Ovary (tissue), 3 donors: ENCODE results near the gene LAMC1.

ENCODE experiments used
- EP300 ChIP-seq: sonication (generic); formaldehyde crosslinking; IDR thresholded peaks from one replicate; pipeline ENCODE4 v1.6.1; 2017; ENCODE audit warnings: antibody characterized with exemption
- POLR2A ChIP-seq: fragments of 450-650 bp; IDR thresholded peaks from one replicate; pipeline ENCODE4 v1.6.1; 2017; ENCODE audit warnings: antibody characterized with exemption, mild to moderate bottlenecking, moderate library complexity
- TF ChIP-seq, protein P1 (sequence below), 3 donors: fragments of 450-650 bp in 2 of 3; fragments of 200-600 bp in 1 of 3; IDR thresholded peaks; one replicate each; pipeline versions ENCODE4 v1.5.1 to v1.8.0; 2016 to 2022; ENCODE audit warnings: antibody characterized with exemption in 3 of 3, mild to moderate bottlenecking in 1 of 3
- donor health status: DM: no; HTN: no; CAD: no.

GRCh38 chr1:183019139-183019740 is 4.0 kb upstream of the LAMC1 start:
- TF ChIP-seq, protein P1, sequence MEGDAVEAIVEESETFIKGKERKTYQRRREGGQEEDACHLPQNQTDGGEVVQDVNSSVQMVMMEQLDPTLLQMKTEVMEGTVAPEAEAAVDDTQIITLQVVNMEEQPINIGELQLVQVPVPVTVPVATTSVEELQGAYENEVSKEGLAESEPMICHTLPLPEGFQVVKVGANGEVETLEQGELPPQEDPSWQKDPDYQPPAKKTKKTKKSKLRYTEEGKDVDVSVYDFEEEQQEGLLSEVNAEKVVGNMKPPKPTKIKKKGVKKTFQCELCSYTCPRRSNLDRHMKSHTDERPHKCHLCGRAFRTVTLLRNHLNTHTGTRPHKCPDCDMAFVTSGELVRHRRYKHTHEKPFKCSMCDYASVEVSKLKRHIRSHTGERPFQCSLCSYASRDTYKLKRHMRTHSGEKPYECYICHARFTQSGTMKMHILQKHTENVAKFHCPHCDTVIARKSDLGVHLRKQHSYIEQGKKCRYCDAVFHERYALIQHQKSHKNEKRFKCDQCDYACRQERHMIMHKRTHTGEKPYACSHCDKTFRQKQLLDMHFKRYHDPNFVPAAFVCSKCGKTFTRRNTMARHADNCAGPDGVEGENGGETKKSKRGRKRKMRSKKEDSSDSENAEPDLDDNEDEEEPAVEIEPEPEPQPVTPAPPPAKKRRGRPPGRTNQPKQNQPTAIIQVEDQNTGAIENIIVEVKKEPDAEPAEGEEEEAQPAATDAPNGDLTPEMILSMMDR (IDR thresholded peaks at IDR 0.05), result no peak
- no peak for TF ChIP-seq EP300
- no peak for TF ChIP-seq POLR2A
